ENCODE results near the gene KRTAP10-10. TPM values are rescaled to one million over a fixed set of nuclear protein-coding genes. Genes with fewer than 3 reads are reported as not detected.

Gene KRTAP10-10
- total and polyA plus RNA-seq, 9 of the 15 experiments (the other 6 are each of a cell fraction or from before 2014, with no cell fraction given) = not detected

- TF ChIP-seq THAP7 (CRISPR knock-in tag; IDR thresholded peaks at IDR 0.05) = no peak
- no peak for TF ChIP-seq PRDM10 (IDR thresholded peaks at IDR 0.05; ENCODE audit: partially characterized antibody)
- TF ChIP-seq ZNF57 (CRISPR knock-in tag; IDR thresholded peaks at IDR 0.05) = no peak
- no peak for TF ChIP-seq SREBF2 (CRISPR knock-in tag; IDR thresholded peaks at IDR 0.05)
- no peak for TF ChIP-seq NR2C1 (IDR thresholded peaks at IDR 0.05)
- no peak for TF ChIP-seq NR2C1 (tag; IDR thresholded peaks at IDR 0.05)
- no peak for TF ChIP-seq ARHGAP35 (IDR thresholded peaks at IDR 0.05; ENCODE audit: partially characterized antibody)
- TF ChIP-seq ARID3B (CRISPR knock-in tag; IDR thresholded peaks at IDR 0.05; ENCODE audit: borderline replicate concordance) = no peak
Measured at GRCh38 chr21:44666401-44667320, 29.5 kb downstream of the KRTAP10-10 start, which contains the start of gene KRTAP12-2 (continued).

Data from K562 (cell line).